Gastrocnemius medialis (tissue), 4 donors: Measurements from ENCODE around the gene ADRM1. TPM values are rescaled to one million over a fixed set of nuclear protein-coding genes. Genes with fewer than 3 reads are reported as not detected.

Experiments
- ATAC-seq, 2 donors: fragments of 150-250 bp; one replicate each; pipeline ENCODE4 v1.9.1; 2016
- DNase-seq, 2 donors: peaks; one replicate each; pipeline ENCODE4 v3.0.0-alpha.2; 2019
- H3K27ac ChIP-seq, 4 donors: fragments of 200-600 bp; sonication (generic); 1 replicate in 1 of 4; 2 replicates in 3 of 4; pipeline ENCODE4 v1.5.1; 2016 to 2018; ENCODE audit warnings: mild to moderate bottlenecking in 2 of 4, moderate library complexity in 1 of 4
- H3K27me3 ChIP-seq, 3 donors: fragments of 200-600 bp; sonication (generic) in 2 of 3; 1 replicate in 1 of 3; 2 replicates in 2 of 3; pipeline versions ENCODE4 v1.5.1 to v1.6.0; 2016 to 2019; ENCODE audit warnings: mild to moderate bottlenecking in 1 of 3, moderate library complexity in 1 of 3
- H3K36me3 ChIP-seq, 2 donors: fragments of 200-600 bp; sonication (generic) in 1 of 2; one replicate each; pipeline ENCODE4 v1.5.1; 2017 to 2018
- H3K4me1 ChIP-seq, 2 donors: fragments of 200-600 bp; sonication (generic) in 1 of 2; one replicate each; pipeline ENCODE4 v1.5.1; 2016 to 2017; ENCODE audit warnings: mild to moderate bottlenecking in 2 of 2
- H3K4me3 ChIP-seq, 4 donors: fragments of 200-600 bp; sonication (generic) in 3 of 4; 1 replicate in 1 of 4; 2 replicates in 3 of 4; pipeline ENCODE4 v1.5.1; 2016 to 2019; ENCODE audit warnings: mild to moderate bottlenecking in 2 of 4
- H3K9me3 ChIP-seq, 3 donors: fragments of 200-600 bp; sonication (generic) in 2 of 3; 1 replicate in 1 of 3; 2 replicates in 2 of 3; pipeline ENCODE4 v1.5.1; 2016 to 2019
- CTCF ChIP-seq, 5 experiments: fragments of 450-650 bp in 3 of 5; fragments of 200-600 bp in 2 of 5; sonication (generic) in 2 of 5; IDR thresholded peaks in 4 of 5; conservative IDR thresholded peaks in 1 of 5; 1 replicate in 4 of 5; 2 replicates in 1 of 5; pipeline ENCODE4 v1.5.1; 2016 to 2019; ENCODE audit warnings: antibody characterized with exemption in 5 of 5, mild to moderate bottlenecking in 3 of 5, moderate library complexity in 3 of 5
- POLR2A ChIP-seq, 2 donors: fragments of 450-650 bp; IDR thresholded peaks; one replicate each; pipeline ENCODE4 v1.6.1; 2017; ENCODE audit warnings: antibody characterized with exemption in 2 of 2, mild to moderate bottlenecking in 2 of 2, moderate library complexity in 2 of 2
- in situ Hi-C, 4 donors: fragments of 200-750 bp; cut with MboI; loops; one replicate each; pipeline versions ENCODE4 v1.15.0 to v1.8.0; 2017; ENCODE audit warnings: low sequenced_read_pairs in 4 of 4
- intact Hi-C: fragments of 100-400 bp; cut with DNase I; formaldehyde crosslinking; loops from one replicate; pipeline ENCODE4 v1.15.1; 2023; ENCODE audit warnings: low total_unique reads
- total RNA-seq, 4 donors: library from RNA; depleted of rRNA; stranded (reverse); fragments of >200 nt; gene quantifications; one replicate each; pipeline versions ENCODE4 v1.1.0 to v1.2.3, GENCODE V29; 2016

The ADRM1 gene
- total RNA-seq, 4 donors from 2014 or later = 389 to 644 (median 611) TPM

- ATAC-seq = no peak
- intact Hi-C loops = no loop called here
- Histone ChIP-seq H3K36me3 (peaks cover 0 to 14% of the 10 kb centered on the region in 2 donors), H3K4me1 (no peaks in the 10 kb centered on the region), H3K27ac (no peak overlapping the region), H3K27me3 (no peaks in the 10 kb centered on the region), H3K4me3 (no peak overlapping the region), H3K9me3 (no peaks in the 10 kb centered on the region)
- TF ChIP-seq CTCF (IDR thresholded peaks at IDR 0.05 in 4 of 5, conservative IDR thresholded peaks at IDR 0.05 in 1 of 5) (no peak), POLR2A (IDR thresholded peaks at IDR 0.05) (no peak)
- no peak for DNase-seq
- in situ Hi-C loops = no loop called here
Measured at GRCh38 chr20:62335532-62335931, 32.7 kb downstream of the ADRM1 start.

- TF ChIP-seq CTCF (IDR thresholded peaks at IDR 0.05 in 4 of 5, conservative IDR thresholded peaks at IDR 0.05 in 1 of 5) = no peak
- no peak for TF ChIP-seq POLR2A (IDR thresholded peaks at IDR 0.05)
- DNase-seq = no peak
- intact Hi-C loops = no loop called here
- peaks cover 0 to 14% of the 10 kb centered on the region in 2 donors for H3K36me3 ChIP-seq
- H3K4me1 ChIP-seq = no peaks in the 10 kb centered on the region
- no peak for ATAC-seq
- no peaks in the 10 kb centered on the region for H3K27me3 ChIP-seq
- in situ Hi-C loops = no loop called here
- H3K9me3 ChIP-seq = no peaks in the 10 kb centered on the region
- H3K27ac ChIP-seq = no peak overlapping the region
- no peak overlapping the region for H3K4me3 ChIP-seq
Measured at GRCh38 chr20:62336329-62336728, 33.5 kb downstream of the ADRM1 start.

GRCh38 chr20:62336775-62337557 lies 34.2 kb downstream of the ADRM1 start:
- in situ Hi-C loops = no loop called here
- Histone ChIP-seq H3K4me1 (no peaks in the 10 kb centered on the region), H3K4me3 (no peak overlapping the region), H3K9me3 (no peaks in the 10 kb centered on the region), H3K27ac (no peak overlapping the region), H3K36me3 (peaks cover 0 to 14% of the 10 kb centered on the region in 2 donors), H3K27me3 (no peaks in the 10 kb centered on the region)
- intact Hi-C loops = no loop called here
- ATAC-seq (no peak), DNase-seq (no peak)
- TF ChIP-seq CTCF (IDR thresholded peaks at IDR 0.05 in 4 of 5, conservative IDR thresholded peaks at IDR 0.05 in 1 of 5) = no peak
- TF ChIP-seq POLR2A (IDR thresholded peaks at IDR 0.05) = no peak

GRCh38 chr20:62337558-62338293 lies 34.9 kb downstream of the ADRM1 start:
- Histone ChIP-seq H3K27me3 (no peaks in the 10 kb centered on the region), H3K4me3 (no peak overlapping the region), H3K27ac (no peak overlapping the region), H3K36me3 (peaks cover 0 to 14% of the 10 kb centered on the region in 2 donors), H3K4me1 (no peaks in the 10 kb centered on the region), H3K9me3 (no peaks in the 10 kb centered on the region)
- ATAC-seq = no peak
- in situ Hi-C loops = no loop called here
- intact Hi-C loops = no loop called here
- no peak for DNase-seq
- TF ChIP-seq POLR2A (IDR thresholded peaks at IDR 0.05) = no peak
- TF ChIP-seq CTCF (IDR thresholded peaks at IDR 0.05 in 4 of 5, conservative IDR thresholded peaks at IDR 0.05 in 1 of 5) = no peak
